HG03280 (cell line): ENCODE results near the gene DNAJB4.
"Not testable (repeated sequence)": the region's sequence is repeated elsewhere in the genome, so short reads cannot be mapped to it uniquely, and the experiment has no call there.

Source experiments
- ATAC-seq: cut with Tn5 transposase; IDR thresholded peaks from one replicate; pipeline ENCODE4 v1.9.1; 2021; ENCODE audit warnings: mild to moderate bottlenecking, moderate library complexity; ENCODE audit not compliant: unreplicated experiment

Gene DNAJB4

DNA sequence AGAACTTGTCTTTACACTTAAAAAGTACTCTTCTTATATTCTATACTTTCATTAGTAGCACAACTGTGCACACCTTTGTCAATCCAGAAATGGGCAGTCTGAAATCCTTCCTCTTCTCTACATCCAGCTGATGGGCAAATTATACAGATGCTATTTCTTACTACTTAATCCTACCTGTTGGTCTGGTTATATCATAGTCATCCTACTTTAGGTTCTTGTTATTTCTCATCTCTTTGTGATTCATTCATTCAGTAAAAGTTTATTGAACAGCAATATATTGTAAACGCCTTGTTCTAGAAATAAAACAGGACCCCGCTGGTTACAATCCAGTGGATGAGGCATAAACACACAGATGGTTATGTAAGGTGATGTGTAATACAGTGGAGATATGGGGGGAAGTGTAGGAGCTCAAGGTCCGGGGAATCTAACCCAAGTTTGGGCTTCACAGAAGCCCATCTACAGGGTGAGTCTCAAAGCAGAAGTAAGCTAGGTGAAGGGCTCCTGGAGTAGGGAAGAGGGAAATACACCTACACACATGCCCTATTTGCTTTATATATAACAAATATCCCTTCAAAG, 14.0 kb upstream of the DNAJB4 start:
- ATAC-seq = no peak

DNA sequence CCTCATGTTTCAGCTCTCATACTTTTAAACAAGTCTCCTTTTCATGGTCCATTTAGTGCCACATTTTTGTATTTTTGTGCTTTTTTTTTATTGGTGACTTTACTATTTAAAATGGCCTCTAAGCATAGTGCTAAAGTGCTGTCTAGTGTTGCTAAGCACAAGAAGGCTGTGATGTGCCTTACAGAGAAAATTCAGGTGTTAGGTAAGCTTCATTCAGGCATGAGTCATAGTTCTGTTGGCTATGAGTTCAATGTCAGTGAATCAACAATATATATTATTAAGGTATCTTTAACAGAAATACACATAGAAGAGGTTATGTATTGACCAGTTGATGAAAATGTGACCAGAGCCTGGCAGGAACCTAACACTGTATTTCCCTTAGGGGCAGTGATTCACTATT, 13.1 kb upstream of the DNAJB4 start:
- no peak for ATAC-seq

DNA sequence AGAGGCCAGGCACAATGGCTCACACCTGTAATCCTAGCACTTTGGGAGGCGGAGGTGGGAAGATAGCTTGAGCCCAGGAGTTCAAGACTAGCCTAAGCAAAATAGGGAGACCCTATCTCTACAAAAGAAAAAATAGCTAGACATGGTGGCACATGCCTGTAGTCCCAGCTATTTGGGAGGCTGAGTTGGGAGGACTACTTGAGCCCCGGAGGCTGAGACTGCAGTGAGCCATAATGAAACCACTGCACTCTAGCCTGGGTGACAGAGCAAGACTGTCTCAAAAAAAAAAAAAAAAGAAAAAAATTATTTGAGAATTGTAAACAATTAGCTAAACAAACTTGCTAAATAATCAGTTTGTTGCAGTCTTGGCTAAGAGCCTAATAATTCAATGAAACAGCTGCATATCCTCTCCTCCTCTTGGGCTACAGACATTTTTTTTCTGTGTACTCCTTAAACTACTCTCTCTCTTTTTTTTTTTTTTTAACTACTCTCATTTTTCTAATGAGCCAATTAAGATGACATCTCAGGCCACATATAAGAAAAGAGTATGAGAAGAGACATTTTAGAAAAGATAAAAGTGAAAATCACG, 10.5 kb upstream of the DNAJB4 start:
- ATAC-seq = no peak

DNA sequence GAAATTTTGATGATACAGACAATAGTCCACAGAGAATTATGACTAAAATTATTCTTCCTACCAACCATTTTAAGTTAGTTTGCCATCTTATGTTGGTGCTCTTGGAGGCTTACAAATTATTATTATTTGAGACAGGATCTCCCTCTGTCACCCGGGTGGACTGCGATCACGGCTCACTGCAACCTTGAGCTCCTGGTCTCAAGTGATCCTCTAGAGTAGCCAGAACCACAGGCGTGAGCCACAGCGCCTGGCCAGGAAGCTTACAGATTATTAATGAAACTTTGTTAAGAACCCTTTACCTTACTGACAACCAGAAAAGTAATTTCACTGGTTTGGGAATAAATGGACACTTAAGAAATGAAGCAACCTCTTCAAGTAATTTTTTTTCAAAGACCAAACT, 8.0 kb upstream of the DNAJB4 start:
- no peak for ATAC-seq

DNA sequence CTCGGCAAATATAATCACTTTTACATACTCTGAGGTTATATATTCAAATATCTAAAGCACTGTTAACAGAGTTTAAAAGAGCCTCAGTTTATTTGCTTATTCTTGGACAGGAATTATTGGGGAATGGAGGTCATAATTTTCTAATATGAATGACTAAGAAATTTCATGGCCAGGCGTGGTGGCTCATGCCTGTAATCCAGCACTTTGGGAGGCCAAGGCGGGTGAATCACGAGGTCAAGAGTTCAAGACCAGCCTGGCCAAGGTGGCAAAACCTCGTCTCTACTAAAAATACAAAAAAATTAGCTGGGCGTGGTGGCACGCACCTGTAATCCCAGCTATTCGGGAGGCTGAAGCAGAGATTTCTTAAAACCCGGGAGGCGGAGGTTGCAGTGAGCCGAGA, 4.2 kb upstream of the DNAJB4 start:
- not testable (repeated sequence) for ATAC-seq

DNA sequence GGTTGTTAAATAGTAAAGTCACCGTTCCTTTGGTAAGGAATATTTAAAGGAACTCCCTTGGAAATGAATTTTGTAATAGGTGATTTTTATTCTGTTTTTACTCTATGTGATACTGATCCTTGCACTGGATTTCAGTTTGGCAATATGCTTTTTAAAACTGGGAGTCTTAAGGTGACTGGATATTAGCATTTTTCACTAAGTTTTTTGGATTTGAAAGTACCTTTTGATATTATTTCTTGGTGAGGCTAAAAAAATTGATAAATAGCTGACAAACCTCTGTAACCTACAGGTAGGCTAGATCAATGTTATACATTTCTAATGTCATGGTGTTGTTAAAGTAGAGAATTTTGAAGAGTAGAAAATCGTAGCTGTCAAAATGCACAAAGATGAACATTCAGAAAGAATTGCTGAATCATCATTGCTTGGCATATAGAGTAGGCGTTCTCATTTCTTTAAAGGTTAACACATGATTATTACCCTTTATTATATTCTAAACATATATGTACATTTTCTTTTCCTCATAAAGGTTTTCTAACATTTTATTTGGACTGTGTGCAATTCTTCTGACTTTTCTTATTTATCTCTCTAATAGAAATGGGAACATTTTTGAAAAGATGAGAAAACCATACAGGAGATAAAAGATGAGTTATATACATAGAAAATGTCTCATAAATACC, 1.5 kb upstream of the DNAJB4 start:
- ATAC-seq = no peak

DNA sequence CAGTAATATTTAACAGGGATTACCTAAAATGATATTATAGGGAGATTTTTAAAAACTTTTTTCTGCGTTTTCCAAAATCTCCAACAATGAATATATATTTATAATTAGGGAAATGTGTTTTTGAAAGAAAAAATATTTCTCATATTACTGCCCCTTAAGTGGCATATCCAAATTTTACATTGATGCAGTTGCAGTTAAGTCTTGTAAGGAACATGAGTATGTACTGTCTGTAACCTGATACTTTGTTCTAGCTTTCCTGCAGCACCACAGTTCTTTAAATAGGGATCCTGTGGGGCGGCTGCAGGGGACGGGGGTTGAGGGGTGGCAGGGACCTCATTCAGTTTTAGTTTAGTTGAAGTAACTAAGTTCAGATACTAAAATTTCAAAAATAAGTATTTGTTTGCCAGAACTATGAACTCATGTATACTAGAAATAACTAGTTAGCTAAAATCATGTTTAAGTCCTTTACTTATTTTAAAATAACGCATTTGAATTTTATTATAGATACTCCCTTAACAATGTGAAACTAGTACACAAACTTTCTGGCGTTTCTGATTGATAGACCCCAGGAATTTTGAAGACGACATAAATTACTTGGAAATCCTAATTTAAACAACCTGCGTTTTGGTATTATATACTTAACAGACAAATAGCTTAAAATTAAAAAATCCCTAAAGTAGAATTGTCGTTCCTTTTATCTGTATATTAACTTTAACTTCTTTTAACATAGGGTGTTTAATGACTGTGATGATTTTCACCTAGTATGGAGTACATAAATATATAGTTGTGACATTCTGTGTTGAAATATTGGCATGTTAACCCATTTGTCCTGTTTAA, 639 bp upstream of the DNAJB4 start:
- ATAC-seq = peak; percentile 57

DNA sequence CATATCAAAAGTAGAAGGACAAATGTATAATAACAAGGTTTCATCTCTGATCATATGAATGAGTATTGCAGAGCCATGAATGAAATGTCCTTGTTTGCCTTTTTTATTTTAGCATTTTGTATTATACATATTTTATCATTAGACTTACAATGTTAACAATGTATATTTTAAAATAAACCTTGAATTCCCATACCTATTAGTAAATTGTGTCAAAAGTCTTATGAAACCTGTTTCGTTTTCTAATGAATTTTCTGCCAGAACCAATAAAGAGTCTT, 646 bp downstream of the DNAJB4 start:
- no peak for ATAC-seq

DNA sequence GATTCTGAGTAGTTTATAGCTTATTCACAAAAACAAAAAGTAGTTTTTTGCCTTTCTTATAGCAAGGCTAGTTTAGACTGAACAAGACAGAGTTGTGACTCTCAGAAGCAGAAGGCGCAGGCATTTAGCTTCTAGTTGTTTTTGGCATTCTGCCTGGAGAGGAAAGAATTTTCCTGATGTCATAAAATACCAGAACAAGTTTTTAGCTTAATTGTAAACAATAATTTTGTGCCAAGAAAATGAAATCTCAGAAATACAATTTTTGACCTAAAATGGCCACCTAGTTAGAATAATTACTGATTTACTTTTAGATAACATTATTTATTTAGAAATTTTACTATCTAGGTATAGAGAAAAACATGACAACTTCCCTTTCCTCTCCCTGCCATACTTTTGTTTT, 1.0 kb downstream of the DNAJB4 start:
- ATAC-seq = no peak

DNA sequence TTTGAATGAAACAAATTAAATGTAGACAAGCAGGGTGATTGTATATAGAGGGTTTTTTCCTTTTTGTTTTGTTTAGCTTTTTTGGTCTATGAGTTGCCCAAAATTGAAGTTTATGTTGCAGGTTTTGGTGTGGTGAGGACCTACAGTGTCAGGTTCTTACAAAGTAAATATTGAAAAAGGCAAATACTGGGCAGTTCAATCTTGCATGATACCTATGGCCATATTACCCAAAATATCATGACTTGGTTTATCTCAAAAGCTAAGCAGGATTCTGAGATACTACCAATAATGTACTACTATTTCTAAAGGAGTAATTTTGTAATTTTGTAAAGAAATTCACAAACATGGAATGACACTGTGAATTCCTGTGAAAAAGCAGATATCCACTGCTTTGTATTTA, 1.8 kb downstream of the DNAJB4 start:
- no peak for ATAC-seq

DNA sequence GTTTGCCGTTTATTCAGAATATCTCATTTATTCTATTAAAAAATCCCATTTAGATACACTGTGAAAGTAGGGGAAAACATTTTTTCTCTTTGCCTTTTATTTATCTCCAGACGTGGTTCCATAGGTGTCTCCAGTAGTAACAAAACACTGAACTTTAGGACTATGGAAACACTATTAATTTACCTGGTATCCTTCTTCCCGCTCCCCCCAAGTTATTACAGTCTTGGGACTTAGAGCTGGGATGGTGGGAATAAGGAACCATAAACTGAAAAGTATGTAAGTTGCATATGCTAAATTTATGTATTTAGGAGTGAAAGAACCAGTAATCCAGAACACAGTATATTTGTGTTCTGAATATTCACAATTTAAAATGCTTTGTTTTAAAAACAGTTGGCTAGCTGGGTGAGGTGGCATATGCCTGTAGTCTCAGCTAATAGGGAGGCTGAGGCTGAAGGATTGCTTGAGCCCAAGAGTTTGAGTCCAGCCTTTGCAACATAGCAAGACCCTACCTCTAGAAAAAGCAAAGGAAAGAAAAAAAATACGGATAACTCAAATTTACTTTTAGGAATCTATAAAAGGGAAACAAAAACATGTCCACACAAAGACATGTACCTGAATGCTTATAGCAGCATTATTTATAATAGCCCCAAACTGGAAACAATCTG, 3.1 kb downstream of the DNAJB4 start:
- no peak for ATAC-seq

DNA sequence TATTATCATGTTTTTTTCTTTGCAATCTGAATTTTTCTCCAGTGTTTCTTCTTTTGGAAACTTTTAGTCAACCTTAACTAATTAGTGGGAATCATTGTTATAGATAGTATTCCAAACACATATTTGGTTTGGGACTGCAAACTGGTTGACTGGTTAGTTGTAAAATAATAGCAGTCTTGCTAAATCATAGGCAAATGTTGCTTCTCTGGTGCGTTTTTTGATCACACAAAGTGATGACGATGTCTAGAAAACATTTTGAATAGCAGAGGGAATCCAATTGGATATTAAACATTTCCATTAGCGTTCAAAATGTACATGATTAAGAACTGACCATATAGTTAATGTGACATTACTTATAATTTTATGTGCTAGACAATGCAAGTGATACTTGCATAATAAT, 4.5 kb downstream of the DNAJB4 start:
- no peak for ATAC-seq

GRCh38 chr1:78009836-78010235, 5.1 kb downstream of the DNAJB4 start:
- ATAC-seq = no peak

DNA sequence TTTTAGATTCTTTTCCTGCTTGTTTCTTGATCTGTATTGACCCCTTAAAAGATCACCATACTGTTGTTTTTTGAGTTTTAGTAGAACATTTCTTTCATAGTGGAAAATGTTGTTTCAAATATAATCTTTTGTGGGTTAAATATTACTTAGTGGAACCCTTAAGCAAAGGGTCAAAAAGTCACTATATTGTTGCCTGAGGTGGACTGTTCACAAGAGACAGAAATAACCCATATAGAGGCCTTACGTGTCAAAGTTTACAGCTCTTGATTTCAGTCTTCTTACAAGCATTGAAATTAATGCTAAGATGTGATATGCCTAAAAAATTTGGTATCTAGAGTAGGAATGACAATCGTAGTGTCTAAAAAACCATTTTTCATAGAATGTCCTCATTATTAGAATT, 6.3 kb downstream of the DNAJB4 start:
- no peak for ATAC-seq

DNA sequence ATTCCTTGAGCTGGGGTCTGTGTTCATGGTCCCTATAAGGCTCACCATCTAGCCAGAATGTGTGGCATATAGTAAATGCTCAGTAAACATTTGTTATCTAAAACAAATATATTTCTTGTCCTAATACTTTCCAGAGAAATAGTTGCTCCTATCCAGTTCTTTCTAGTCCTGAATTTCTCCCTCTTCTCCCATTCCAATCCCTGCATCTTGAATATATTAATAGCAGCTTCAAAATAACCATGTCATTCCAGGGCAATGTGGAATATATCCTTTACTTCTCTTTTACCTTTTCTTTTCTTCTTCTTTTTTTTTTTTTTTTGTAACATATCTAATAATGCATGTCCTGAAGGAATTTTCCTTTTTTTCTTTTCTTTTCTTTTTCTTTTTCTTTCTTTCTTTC, 10.4 kb downstream of the DNAJB4 start:
- ATAC-seq = no peak

DNA sequence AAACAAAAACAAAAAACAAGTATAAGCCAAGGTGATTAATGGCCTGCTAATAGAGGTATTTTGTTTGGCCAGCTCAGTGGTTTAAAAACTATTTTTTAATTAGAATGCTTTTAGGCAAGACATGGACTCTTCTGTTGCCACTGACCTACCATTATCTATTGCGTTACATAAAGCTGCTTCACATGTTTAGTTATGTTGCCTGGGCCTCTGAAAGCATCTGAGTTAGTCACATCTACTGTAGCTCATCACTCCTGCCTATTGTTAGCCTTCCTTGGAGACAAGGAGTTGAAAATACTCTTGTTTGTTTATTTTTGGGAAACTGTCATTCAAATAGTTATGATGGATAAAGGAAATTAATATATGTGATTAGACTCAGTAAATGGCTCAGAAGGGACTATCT, 14.3 kb downstream of the DNAJB4 start:
- no peak for ATAC-seq

DNA sequence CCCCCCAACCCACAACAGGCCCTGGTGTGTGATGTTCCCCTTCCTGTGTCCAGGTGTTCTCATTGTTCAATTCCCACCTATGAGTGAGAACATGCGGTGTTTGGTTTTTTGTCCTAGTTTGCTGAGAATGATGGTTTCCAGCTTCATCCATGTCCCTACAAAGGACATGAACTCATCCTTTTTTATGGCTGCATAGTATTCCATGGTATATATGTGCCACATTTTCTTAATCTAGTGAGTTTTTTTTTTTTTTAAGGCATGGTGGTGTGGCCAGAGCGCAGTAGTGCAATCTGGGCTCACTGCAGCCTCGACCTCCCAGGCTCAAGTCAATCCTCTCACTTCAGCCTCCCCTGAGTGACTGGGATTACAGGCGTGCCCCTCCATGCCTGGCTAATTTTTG, 16.4 kb downstream of the DNAJB4 start:
- ATAC-seq = not testable (repeated sequence)

DNA sequence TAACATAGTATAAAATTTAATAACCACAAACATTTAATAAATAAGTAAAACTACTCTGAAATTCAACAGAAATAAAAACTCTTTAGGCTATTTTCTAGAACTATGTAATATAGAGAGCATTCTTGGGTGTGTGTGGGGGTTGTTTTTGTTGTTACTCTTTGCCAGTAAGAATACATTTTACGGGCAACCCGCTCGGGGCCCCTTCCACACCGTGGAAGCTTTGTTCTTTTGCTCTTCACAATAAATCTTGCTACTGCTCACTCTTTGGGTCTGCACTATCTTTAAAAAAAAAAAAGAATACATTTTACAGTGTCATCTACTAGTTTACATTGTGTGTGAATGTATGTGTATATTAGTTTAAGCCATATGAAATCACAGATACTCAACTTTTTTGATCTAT, 25.1 kb downstream of the DNAJB4 start:
- no peak for ATAC-seq

GRCh38 chr1:78032996-78033796, 28.5 kb downstream of the DNAJB4 start:
- no peak for ATAC-seq

- no peak for ATAC-seq
These were observed 29.0 kb downstream of the DNAJB4 start for GRCh38 chr1:78033797-78034172.

DNA sequence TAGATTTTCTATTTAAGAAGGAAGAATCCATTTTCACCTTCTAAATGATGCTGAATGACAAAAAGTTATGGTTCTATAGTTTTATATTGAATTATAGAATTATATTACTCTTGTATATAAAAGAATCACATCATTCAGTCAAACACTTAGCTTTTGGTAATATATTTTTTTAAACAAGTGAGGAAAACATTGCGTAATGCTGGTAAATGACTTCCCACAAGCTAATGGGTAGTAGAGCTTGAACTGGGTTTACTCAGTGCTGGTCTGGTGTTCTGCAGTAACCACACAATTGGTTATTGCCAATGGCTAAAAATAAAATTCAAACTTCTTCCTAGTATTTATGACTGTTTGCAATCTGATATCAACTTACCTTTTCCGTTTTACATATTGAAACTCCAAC, 30.4 kb downstream of the DNAJB4 start:
- ATAC-seq = no peak
